Epithelial cell of esophagus (primary cell): ENCODE results near the gene NAA80.

Experiments used
- DNase-seq: peaks from one replicate; pipeline ENCODE4 v3.0.0; 2010; ENCODE audit warnings: low read depth
- H3K4me3 ChIP-seq: 2 replicates; pipeline ENCODE4 v1.5.1; 2011; ENCODE audit warnings: mild to moderate bottlenecking, low read length, control low read depth
- TF ChIP-seq, protein P1 (sequence below): IDR thresholded peaks from 2 replicates; pipeline ENCODE4 v1.5.1; 2011; ENCODE audit warnings: low read depth, mild to moderate bottlenecking, low read length, control low read depth, inconsistent platforms; ENCODE audit not compliant: insufficient read depth; ENCODE audit errors: missing control alignments

The NAA80 gene

DNA sequence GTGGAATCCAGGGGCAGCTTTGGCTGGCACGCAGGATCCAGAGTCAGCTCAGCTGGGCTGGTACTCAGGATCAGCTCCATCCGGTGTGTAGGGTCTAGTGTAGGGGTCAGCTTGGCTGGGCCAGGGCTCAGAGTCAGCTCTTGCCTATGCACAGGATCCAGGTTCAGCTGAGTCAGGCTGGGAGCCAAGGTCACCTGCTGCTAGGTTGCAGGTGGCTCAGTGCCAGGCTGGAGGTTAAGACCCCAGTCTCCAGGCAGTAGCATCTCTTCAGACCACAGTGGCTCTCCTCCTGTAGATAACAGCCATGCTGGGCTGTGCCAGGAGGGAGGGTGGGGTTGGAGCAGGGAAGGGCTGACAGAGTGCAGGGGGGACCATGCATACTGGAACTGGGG is 1.8 kb downstream of the NAA80 start:
- TF ChIP-seq, protein P1, sequence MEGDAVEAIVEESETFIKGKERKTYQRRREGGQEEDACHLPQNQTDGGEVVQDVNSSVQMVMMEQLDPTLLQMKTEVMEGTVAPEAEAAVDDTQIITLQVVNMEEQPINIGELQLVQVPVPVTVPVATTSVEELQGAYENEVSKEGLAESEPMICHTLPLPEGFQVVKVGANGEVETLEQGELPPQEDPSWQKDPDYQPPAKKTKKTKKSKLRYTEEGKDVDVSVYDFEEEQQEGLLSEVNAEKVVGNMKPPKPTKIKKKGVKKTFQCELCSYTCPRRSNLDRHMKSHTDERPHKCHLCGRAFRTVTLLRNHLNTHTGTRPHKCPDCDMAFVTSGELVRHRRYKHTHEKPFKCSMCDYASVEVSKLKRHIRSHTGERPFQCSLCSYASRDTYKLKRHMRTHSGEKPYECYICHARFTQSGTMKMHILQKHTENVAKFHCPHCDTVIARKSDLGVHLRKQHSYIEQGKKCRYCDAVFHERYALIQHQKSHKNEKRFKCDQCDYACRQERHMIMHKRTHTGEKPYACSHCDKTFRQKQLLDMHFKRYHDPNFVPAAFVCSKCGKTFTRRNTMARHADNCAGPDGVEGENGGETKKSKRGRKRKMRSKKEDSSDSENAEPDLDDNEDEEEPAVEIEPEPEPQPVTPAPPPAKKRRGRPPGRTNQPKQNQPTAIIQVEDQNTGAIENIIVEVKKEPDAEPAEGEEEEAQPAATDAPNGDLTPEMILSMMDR = no peak
- DNase-seq = no peak
- no peak overlapping the region for H3K4me3 ChIP-seq

DNA sequence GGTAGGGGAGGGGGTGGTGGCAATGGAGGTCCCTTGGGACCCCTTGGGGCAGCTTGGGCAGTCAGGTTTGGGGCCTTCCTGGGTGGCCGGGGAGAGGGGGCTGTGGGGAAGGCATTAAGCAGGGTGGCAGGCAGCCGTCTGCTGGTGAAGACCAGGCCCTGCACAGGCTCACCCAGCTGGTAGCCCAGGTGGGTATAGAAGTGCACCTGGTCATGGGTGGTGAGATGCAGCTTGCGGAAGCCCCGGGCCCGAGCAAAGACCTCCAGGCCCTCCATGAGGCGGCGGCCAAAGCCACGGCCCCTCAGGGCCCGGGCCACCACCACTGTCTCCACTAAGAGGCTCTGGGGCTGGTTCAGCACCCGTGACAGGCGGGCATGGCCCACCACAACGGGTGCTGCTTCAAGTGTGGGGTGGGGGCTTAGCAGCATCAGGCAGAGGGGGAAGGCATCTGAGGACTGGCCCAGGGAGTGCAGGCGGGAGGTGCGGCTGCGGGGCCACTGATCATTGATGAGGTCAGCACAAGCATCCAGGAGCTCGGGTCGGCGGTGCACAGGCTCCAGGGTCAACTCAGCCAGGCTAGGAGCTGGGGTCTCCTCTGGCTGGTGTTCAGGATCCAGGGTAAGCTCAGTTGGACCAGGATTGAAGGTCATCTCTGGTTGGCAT is 2.4 kb downstream of the NAA80 start:
- TF ChIP-seq, protein P1 = no peak
- H3K4me3 ChIP-seq = no peak overlapping the region
- no peak for DNase-seq

GRCh38 chr3:50295553-50296431 is 3.4 kb downstream of the NAA80 start:
- H3K4me3 ChIP-seq = no peak overlapping the region
- TF ChIP-seq, protein P1 = no peak
- DNase-seq = no peak

DNA sequence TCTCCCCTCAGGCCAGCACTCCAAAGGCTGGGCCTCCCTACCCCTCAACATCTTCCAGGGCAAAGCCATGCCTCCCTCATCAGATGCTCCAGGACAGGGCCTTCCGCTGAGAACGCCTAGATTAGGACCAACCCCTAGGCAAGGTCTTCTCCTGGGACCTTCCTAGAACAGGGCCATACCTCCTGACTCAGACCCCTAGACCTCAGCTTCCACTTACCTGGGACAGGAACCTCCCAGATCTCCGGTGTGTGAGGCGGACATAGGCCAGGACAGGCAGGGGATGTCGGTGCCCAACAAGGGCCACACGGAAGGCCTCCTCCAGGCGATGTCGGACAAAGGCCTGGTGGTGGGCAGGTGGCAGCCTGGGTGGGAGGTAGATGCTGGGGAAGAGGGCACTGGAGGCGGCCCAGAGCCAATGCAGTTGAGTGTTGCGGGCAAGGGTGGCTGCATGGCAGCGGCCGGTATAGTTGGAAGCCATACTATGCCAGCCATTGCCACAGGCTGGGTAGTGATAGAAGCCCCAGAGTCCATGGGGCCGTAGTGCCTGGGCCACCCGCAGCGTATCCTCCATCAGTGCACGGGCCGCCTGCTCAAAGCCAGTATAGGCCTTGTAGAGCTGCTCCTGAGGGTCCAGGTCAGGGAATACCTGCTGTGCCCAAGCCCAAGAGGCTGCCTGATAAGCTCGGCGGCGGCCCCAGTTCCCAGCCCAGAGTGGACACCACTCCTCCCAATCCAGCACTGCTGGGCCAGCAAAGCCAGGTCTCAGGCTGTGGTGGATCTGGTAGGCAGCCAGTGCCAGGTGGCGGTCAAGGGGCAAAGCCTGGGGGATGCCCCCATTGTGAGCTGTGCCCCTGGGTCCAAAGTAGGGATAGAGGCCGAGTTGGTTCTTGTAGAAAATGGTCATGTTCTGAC is 4.5 kb downstream of the NAA80 start:
- no peak overlapping the region for H3K4me3 ChIP-seq
- no peak for DNase-seq
- TF ChIP-seq, protein P1 = no peak

- H3K4me3 ChIP-seq = no peak overlapping the region
- DNase-seq = no peak
- TF ChIP-seq, protein P1 = no peak
Measured at GRCh38 chr3:50294089-50294488, 5.1 kb downstream of the NAA80 start.

DNA sequence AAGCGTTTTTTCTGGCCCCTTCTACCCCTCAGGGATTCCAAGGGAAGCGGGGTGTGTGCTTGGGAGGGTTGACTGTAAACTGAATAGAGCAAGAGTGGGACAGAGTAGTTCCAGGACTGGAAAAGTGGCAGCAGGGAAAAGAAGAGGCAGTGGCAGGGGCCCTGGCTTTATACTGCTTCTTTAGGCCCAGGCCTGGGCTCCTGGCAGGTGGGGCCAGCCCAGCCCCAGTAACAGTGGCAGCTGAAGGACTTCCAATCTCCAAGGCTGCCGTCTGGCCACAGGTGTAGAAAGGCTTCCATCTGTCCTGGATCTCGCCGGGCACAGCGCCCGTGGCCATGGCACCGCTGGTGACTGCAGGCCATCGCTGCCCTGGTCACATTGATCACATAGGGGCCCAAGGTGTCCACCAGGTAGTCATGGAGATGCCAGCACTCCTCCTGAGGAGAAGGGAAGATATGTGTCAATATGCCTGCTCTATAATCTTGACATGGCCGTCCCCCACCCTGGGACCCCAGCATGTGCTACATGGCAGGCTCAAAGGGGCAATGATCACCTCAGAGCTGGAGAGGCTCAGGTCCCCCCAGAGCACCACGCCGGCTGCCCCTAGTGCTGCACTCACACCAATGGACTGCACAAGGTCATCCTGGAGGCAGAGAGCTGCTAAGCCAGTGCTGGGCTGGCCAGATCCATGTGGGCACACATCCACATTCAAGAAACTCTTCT is 6.0 kb downstream of the NAA80 start:
- H3K4me3 ChIP-seq = peak overlapping the region; percentile 96
- DNase-seq = no peak
- TF ChIP-seq, protein P1 = no peak
